Lower leg skin (tissue), 4 donors: ENCODE data around the gene CCDC33. TPM values are rescaled to one million over a fixed set of nuclear protein-coding genes. Genes with fewer than 3 reads are reported as not detected.
A peak's percentile ranks its signal among the peaks of the same experiment; 100 is the strongest.

Experiments
- DNase-seq, 2 donors: peaks; one replicate each; pipeline ENCODE4 v3.0.0-alpha.2; 2019; ENCODE audit warnings: low spot score in 2 of 2
- H3K4me3 ChIP-seq: fragments of 200-600 bp; sonication (generic); 2 replicates; pipeline ENCODE4 v1.5.1; 2017; ENCODE audit warnings: mild to moderate bottlenecking, low read depth; ENCODE audit not compliant: poor library complexity, severe bottlenecking
- POLR2A ChIP-seq, 2 donors: fragments of 450-650 bp; IDR thresholded peaks; one replicate each; pipeline ENCODE4 v1.6.1; 2016 to 2017; ENCODE audit warnings: antibody characterized with exemption in 2 of 2, mild to moderate bottlenecking in 1 of 2, moderate library complexity in 1 of 2
- WGBS, 2 donors: methylation state at CpG; one replicate each; pipeline ENCODE4 v1.1.5; 2018; 5-methylcytosine and 5-hydroxymethylcytosine counted together
- intact Hi-C: fragments of 100-400 bp; cut with DNase I; formaldehyde crosslinking; loops from one replicate; pipeline ENCODE4 v1.15.0; 2023; ENCODE audit warnings: low total_unique reads
- total RNA-seq, 4 donors: library from RNA; depleted of rRNA; stranded (reverse); fragments of >200 nt; gene quantifications; one replicate each; pipeline ENCODE4 v1.1.0, GENCODE V29; 2016
- TF ChIP-seq, protein P1 (sequence below), 3 donors: fragments of 450-650 bp; IDR thresholded peaks; one replicate each; pipeline ENCODE4 v1.5.1; 2016; ENCODE audit warnings: antibody characterized with exemption in 3 of 3, mild to moderate bottlenecking in 3 of 3, moderate library complexity in 2 of 3

Gene CCDC33
- total RNA-seq, 4 donors from 2014 or later, result not detected

DNA sequence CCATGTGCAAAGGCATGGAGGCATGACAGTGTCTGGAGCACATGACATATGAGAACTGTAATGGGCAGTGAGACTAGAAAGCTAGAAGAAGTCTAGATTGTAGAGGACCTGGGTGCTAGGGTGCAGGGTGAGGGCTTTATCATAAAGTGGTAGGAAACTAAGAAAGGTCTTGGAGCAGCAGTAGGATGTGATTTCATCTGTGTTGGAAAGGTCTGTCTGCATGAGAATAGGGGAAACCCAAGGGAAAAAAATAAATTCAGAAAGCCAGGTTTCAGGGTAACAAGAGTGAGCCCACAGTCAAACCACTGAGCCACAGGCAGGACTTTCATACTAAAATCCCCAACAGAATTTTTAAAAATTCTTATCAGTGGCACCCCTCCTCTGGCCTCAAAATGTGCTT lies 54.5 kb downstream of the CCDC33 start:
- intact Hi-C loops, result loop anchor here (5.0 kb wide), 1 partner anchor 1998 kb away; no protein-coding TSS in a partner anchor
- no peak overlapping the region for H3K4me3 ChIP-seq
- DNase-seq, result no peak
- TF ChIP-seq POLR2A (IDR thresholded peaks at IDR 0.05), result no peak
- TF ChIP-seq, protein P1, sequence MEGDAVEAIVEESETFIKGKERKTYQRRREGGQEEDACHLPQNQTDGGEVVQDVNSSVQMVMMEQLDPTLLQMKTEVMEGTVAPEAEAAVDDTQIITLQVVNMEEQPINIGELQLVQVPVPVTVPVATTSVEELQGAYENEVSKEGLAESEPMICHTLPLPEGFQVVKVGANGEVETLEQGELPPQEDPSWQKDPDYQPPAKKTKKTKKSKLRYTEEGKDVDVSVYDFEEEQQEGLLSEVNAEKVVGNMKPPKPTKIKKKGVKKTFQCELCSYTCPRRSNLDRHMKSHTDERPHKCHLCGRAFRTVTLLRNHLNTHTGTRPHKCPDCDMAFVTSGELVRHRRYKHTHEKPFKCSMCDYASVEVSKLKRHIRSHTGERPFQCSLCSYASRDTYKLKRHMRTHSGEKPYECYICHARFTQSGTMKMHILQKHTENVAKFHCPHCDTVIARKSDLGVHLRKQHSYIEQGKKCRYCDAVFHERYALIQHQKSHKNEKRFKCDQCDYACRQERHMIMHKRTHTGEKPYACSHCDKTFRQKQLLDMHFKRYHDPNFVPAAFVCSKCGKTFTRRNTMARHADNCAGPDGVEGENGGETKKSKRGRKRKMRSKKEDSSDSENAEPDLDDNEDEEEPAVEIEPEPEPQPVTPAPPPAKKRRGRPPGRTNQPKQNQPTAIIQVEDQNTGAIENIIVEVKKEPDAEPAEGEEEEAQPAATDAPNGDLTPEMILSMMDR (IDR thresholded peaks at IDR 0.05), result no peak

DNA sequence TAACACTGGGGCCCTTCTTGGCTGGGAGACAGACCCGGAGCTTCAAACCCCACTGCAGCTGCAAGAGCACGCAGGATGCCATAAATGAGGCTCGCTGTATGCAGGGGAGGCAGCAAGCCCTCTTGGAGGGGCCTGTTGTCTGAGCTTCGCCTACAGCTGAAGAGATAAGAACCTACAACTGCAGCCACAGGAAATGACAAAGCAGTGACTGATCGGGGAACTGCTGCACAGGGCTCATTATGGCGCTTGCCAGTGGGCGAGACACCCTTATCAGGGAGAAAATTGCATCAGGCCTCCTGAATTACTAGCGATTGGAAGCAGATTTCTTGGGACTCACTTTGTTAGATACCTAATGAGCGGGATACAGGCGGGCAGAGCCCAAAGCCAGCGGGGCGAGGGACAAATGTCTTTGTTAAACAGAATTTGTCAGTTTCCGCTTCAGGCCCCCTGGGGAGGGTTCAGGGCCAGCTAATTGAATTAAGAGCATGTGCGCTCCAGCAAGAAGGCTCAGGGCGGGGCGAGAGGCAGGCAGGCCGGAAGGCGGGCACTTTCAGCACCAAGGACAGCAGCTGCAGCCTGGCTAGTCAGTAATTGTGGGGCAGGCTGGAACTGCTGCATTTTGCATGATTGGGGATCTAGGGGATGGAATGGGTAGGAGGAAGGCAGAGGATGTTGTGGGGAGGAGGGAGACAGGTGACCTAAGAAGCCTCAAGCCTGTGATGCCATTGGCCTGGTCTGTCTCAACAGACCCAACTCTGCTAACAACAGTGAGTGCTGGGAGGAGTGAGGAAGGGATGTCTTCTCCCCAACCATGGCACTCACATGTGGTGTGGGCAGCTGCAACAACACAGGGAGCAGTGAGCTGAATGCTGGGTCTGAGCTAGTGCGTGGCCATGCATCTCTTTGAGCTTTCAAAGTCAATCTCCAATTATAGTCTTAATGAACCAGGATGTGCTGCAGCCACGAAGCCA lies 55.3 kb downstream of the CCDC33 start:
- intact Hi-C loops, result loop anchor here (5.0 kb wide), 1 partner anchor 1999 kb away; no protein-coding TSS in a partner anchor
- DNase-seq, result peak; percentile 54 to 92
- 9 to 13% methylated on average over 20 of the region's 20 CpGs for WGBS, 2 donors
- no peak overlapping the region for H3K4me3 ChIP-seq
- TF ChIP-seq POLR2A (IDR thresholded peaks at IDR 0.05), result no peak
- TF ChIP-seq, protein P1 (IDR thresholded peaks at IDR 0.05), result no peak

DNA sequence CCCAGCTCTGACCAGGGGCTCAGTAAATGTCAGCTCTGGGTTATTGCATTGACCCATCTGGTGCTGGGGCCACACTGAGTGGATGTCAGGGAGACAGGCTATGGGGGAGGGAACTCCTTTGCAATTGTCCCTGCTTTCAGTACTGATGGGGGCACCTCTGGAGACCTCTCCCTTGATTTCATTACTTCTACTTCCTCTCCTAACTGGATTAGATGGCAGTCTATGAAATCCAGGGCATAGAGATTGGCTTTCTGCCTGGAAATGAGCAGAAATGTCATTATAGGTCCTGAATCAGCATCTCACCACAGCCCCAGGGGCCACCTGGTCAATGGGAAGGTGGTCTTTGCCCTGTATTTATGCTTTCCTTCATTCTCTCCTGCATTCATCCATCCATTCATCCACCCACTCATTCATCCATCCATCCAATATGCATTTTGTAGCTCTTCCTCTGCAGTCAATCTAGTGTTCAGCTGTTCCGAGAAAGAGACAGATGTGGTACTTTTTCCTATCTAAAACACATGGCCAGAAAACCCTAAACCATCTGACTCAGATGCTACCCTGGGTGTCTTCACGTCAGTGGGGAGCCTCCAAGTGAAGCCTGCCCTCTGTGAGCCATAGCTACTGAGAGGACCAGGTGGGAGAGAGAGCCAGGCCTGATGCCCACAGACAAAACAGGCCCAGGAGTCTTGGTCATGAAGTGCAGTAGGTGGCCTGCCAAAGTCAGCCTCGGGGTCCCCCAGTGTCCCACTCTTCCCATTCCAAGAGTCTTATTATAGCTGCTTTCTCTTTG lies 57.1 kb downstream of the CCDC33 start:
- no peak overlapping the region for H3K4me3 ChIP-seq
- TF ChIP-seq POLR2A (IDR thresholded peaks at IDR 0.05), result no peak
- TF ChIP-seq, protein P1 (IDR thresholded peaks at IDR 0.05), result no peak
- 59 to 61% methylated on average over 3 of the region's 3 CpGs for WGBS, 2 donors
- intact Hi-C loops, result loop anchor here (5.0 kb wide), 1 partner anchor 2001 kb away; no protein-coding TSS in a partner anchor
- DNase-seq, result no peak

DNA sequence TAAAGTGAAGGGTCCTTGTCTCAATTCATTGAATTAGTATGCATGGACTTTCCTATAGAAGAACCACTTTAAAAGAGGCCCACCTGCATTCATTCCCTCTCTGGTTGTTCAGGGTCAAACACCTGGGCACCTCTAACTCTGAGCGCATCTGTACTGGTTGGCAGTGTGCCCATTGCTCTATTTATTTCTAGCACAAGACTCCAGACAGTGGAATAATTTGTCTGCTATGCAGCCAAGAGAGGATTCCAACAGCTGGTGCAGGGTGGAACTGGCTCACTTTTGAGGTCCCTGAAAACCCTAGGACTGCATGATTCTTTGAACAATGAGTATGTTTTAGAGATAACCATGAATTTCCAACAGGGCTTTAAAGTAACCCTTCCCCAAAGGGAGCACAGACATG lies 57.9 kb downstream of the CCDC33 start:
- 50 to 63% methylated on average over 1 of the region's 1 CpG for WGBS, 2 donors
- intact Hi-C loops, result loop anchor here (5.0 kb wide), 1 partner anchor 2002 kb away; no protein-coding TSS in a partner anchor
- DNase-seq, result no peak
- no peak for TF ChIP-seq POLR2A (IDR thresholded peaks at IDR 0.05)
- TF ChIP-seq, protein P1 (IDR thresholded peaks at IDR 0.05), result no peak
- H3K4me3 ChIP-seq, result no peak overlapping the region

DNA sequence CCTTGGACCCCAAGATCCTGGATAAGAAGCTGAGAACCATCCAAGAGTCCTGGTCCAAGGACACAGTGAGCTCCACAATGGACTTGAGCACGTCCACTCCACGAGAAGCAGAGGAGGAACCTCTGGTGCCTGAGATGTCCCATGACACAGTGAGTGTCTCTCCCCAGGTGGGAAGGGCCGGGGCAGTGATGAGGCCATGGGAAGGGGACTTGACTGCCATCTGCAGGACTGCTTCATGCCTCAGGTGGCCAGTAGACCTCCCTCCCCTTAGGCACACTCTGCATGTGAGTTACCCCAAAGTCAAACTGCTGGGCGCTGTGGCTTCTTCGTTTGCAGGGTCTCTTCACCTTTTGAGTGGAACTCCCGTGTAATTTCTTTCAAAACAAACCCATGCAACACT lies 59.7 kb downstream of the CCDC33 start:
- TF ChIP-seq, protein P1 (IDR thresholded peaks at IDR 0.05), result no peak
- TF ChIP-seq POLR2A (IDR thresholded peaks at IDR 0.05), result no peak
- WGBS, 2 donors, result 59 to 68% methylated on average over 5 of the region's 6 CpGs
- intact Hi-C loops, result no loop called here
- no peak for DNase-seq
- H3K4me3 ChIP-seq, result no peak overlapping the region
